Peyer's patch (tissue), 4 donors: ENCODE data around the gene PLK3.

Source experiments
- POLR2A ChIP-seq, 2 donors: fragments of 450-650 bp; IDR thresholded peaks; one replicate each; pipeline ENCODE4 v1.5.1; 2017; ENCODE audit warnings: antibody characterized with exemption in 2 of 2, mild to moderate bottlenecking in 2 of 2, moderate library complexity in 2 of 2
- TF ChIP-seq, protein P1 (sequence below), 6 experiments: fragments of 450-650 bp in 4 of 6; fragments of 200-600 bp in 2 of 6; sonication (generic) in 1 of 6; IDR thresholded peaks; one replicate each; pipeline ENCODE4 v1.5.1; 2017 to 2019; ENCODE audit warnings: antibody characterized with exemption in 6 of 6, mild to moderate bottlenecking in 3 of 6, moderate library complexity in 1 of 6

DNA sequence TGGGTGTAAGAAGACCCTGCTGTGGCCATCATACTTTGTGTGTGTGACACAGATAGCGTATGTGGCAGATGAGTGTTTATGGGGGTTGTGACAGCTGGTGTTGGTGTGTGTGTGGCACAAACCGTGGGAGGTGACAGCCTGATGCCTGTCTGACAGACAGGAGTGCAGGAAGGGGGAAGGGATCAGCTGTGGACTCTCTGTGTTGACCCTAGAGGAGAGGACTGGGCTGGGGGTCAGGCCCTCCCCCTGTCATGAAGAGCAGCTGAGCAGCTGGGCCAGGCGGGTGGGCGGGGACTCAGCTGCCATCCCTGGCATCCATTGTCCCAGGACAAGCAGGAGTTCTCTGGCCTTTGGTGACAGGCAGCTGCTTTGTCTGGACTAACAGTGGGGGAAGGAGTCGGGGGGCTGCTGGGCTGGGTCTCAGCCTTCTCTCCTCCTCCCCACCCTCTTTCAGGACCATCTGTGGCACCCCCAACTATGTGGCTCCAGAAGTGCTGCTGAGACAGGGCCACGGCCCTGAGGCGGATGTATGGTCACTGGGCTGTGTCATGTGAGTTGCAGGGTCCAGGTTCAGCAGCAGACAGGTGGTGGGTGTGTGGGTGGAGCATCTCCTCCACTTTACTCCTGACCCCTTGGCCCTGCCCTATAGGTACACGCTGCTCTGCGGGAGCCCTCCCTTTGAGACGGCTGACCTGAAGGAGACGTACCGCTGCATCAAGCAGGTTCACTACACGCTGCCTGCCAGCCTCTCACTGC lies 2.3 kb downstream of the PLK3 start:
- TF ChIP-seq, protein P1, sequence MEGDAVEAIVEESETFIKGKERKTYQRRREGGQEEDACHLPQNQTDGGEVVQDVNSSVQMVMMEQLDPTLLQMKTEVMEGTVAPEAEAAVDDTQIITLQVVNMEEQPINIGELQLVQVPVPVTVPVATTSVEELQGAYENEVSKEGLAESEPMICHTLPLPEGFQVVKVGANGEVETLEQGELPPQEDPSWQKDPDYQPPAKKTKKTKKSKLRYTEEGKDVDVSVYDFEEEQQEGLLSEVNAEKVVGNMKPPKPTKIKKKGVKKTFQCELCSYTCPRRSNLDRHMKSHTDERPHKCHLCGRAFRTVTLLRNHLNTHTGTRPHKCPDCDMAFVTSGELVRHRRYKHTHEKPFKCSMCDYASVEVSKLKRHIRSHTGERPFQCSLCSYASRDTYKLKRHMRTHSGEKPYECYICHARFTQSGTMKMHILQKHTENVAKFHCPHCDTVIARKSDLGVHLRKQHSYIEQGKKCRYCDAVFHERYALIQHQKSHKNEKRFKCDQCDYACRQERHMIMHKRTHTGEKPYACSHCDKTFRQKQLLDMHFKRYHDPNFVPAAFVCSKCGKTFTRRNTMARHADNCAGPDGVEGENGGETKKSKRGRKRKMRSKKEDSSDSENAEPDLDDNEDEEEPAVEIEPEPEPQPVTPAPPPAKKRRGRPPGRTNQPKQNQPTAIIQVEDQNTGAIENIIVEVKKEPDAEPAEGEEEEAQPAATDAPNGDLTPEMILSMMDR (IDR thresholded peaks at IDR 0.05): no peak
- no peak for TF ChIP-seq POLR2A (IDR thresholded peaks at IDR 0.05)
